ENCODE measurements around the gene PRDM4.

PRDM4 gene

GRCh38 chr12:107782067-107782466 is 21.1 kb upstream of the PRDM4 start:
- Histone ChIP-seq H4K91ac (ENCODE audit: low read length) (no peak overlapping the region), H2BK12ac (ENCODE audit: low read length in 2 of 2) (no peak overlapping the region), H4K8ac (ENCODE audit: low read length) (no peak overlapping the region), H3K9ac (ENCODE audit: low read length) (no peak overlapping the region), H3K4me2 (ENCODE audit: low read length, poor library complexity, severe bottlenecking) (no peak overlapping the region), H3K9me3 (ENCODE audit: control insufficient read depth, low read length) (no peaks in the 10 kb centered on the region), H3K4me1 (ENCODE audit: control insufficient read depth, insufficient read depth, low read depth, low read length) (no peaks in the 10 kb centered on the region), H3K23ac (ENCODE audit: low read length in 2 of 2) (no peak overlapping the region), H3K14ac (ENCODE audit: low read length in 2 of 2) (no peak overlapping the region), H3K4ac (ENCODE audit: low read depth in 1 of 2, low read length in 2 of 2) (no peak overlapping the region), H2BK120ac (ENCODE audit: low read depth, low read length) (no peak overlapping the region), H2BK15ac (ENCODE audit: low read depth, poor library complexity, severe bottlenecking) (no peak overlapping the region), H3K27ac (ENCODE audit: low read length, poor library complexity, severe bottlenecking) (no peak overlapping the region), H2AK5ac (ENCODE audit: low read length, severe bottlenecking) (no peak overlapping the region), H3K79me1 (replicated peaks; ENCODE audit: low read length, poor library complexity, severe bottlenecking) (no peaks in the 10 kb centered on the region), H3K36me3 (ENCODE audit: control insufficient read depth in 1 of 2, insufficient read depth in 2 of 2, low read depth in 1 of 2, low read length in 2 of 2) (no peaks in the 10 kb centered on the region), H2AFZ (ENCODE audit: low read depth, low read length) (no peak overlapping the region), H3K18ac (ENCODE audit: low read depth in 1 of 2, low read length in 2 of 2) (no peak overlapping the region), H3K4me3 (ENCODE audit: insufficient read depth in 1 of 2, low read depth in 1 of 2, low read length in 2 of 2) (no peak overlapping the region), H3K27me3 (ENCODE audit: control insufficient read depth in 1 of 2, insufficient read depth in 1 of 2, low read length in 2 of 2) (peaks cover 8 to 24% of the 10 kb centered on the region in 2 experiments), H2BK5ac (ENCODE audit: low read depth, low read length, poor library complexity, severe bottlenecking) (no peak overlapping the region)
- 58% methylated on average over 2 of the region's 2 CpGs for WGBS
- no peak for DNase-seq

GRCh38 chr12:107780298-107780697 is 19.4 kb upstream of the PRDM4 start:
- no peak overlapping the region for H2BK12ac ChIP-seq (ENCODE audit: low read length in 2 of 2)
- H3K23ac ChIP-seq (ENCODE audit: low read length in 2 of 2), result no peak overlapping the region
- H3K79me1 ChIP-seq (replicated peaks; ENCODE audit: low read length, poor library complexity, severe bottlenecking), result no peaks in the 10 kb centered on the region
- no peak overlapping the region for H3K4me3 ChIP-seq (ENCODE audit: insufficient read depth in 1 of 2, low read depth in 1 of 2, low read length in 2 of 2)
- H3K18ac ChIP-seq (ENCODE audit: low read depth in 1 of 2, low read length in 2 of 2), result no peak overlapping the region
- H3K14ac ChIP-seq (ENCODE audit: low read length in 2 of 2), result no peak overlapping the region
- H3K36me3 ChIP-seq (ENCODE audit: control insufficient read depth in 1 of 2, insufficient read depth in 2 of 2, low read depth in 1 of 2, low read length in 2 of 2), result no peaks in the 10 kb centered on the region
- no peak overlapping the region for H3K9ac ChIP-seq (ENCODE audit: low read length)
- H3K9me3 ChIP-seq (ENCODE audit: control insufficient read depth, low read length), result no peaks in the 10 kb centered on the region
- WGBS, result 60% methylated on average over 1 of the region's 1 CpG
- H3K4ac ChIP-seq (ENCODE audit: low read depth in 1 of 2, low read length in 2 of 2), result no peak overlapping the region
- H2BK120ac ChIP-seq (ENCODE audit: low read depth, low read length), result no peak overlapping the region
- no peak overlapping the region for H3K4me2 ChIP-seq (ENCODE audit: low read length, poor library complexity, severe bottlenecking)
- H3K4me1 ChIP-seq (ENCODE audit: control insufficient read depth, insufficient read depth, low read depth, low read length), result peaks cover 2% of the 10 kb centered on the region
- no peak overlapping the region for H2BK5ac ChIP-seq (ENCODE audit: low read depth, low read length, poor library complexity, severe bottlenecking)
- peaks cover 26 to 41% of the 10 kb centered on the region in 2 experiments for H3K27me3 ChIP-seq (ENCODE audit: control insufficient read depth in 1 of 2, insufficient read depth in 1 of 2, low read length in 2 of 2)
- no peak overlapping the region for H4K91ac ChIP-seq (ENCODE audit: low read length)
- no peak overlapping the region for H3K27ac ChIP-seq (ENCODE audit: low read length, poor library complexity, severe bottlenecking)
- H2AFZ ChIP-seq (ENCODE audit: low read depth, low read length), result no peak overlapping the region
- no peak overlapping the region for H4K8ac ChIP-seq (ENCODE audit: low read length)
- no peak for DNase-seq
- H2AK5ac ChIP-seq (ENCODE audit: low read length, severe bottlenecking), result no peak overlapping the region
- no peak overlapping the region for H2BK15ac ChIP-seq (ENCODE audit: low read depth, poor library complexity, severe bottlenecking)

GRCh38 chr12:107779077-107779831 is 18.3 kb upstream of the PRDM4 start:
- Histone ChIP-seq H2AFZ (ENCODE audit: low read depth, low read length) (no peak overlapping the region), H2AK5ac (ENCODE audit: low read length, severe bottlenecking) (no peak overlapping the region), H3K9me3 (ENCODE audit: control insufficient read depth, low read length) (no peaks in the 10 kb centered on the region), H3K27me3 (ENCODE audit: control insufficient read depth in 1 of 2, insufficient read depth in 1 of 2, low read length in 2 of 2) (peaks cover 36 to 52% of the 10 kb centered on the region in 2 experiments), H2BK15ac (ENCODE audit: low read depth, poor library complexity, severe bottlenecking) (no peak overlapping the region), H3K79me1 (replicated peaks; ENCODE audit: low read length, poor library complexity, severe bottlenecking) (no peaks in the 10 kb centered on the region), H3K4ac (ENCODE audit: low read depth in 1 of 2, low read length in 2 of 2) (no peak overlapping the region), H3K18ac (ENCODE audit: low read depth in 1 of 2, low read length in 2 of 2) (no peak overlapping the region), H2BK5ac (ENCODE audit: low read depth, low read length, poor library complexity, severe bottlenecking) (no peak overlapping the region), H3K9ac (ENCODE audit: low read length) (no peak overlapping the region), H2BK12ac (ENCODE audit: low read length in 2 of 2) (no peak overlapping the region), H3K23ac (ENCODE audit: low read length in 2 of 2) (no peak overlapping the region), H3K36me3 (ENCODE audit: control insufficient read depth in 1 of 2, insufficient read depth in 2 of 2, low read depth in 1 of 2, low read length in 2 of 2) (no peaks in the 10 kb centered on the region), H3K4me3 (ENCODE audit: insufficient read depth in 1 of 2, low read depth in 1 of 2, low read length in 2 of 2) (no peak overlapping the region), H2BK120ac (ENCODE audit: low read depth, low read length) (no peak overlapping the region), H4K91ac (ENCODE audit: low read length) (no peak overlapping the region), H3K4me2 (ENCODE audit: low read length, poor library complexity, severe bottlenecking) (no peak overlapping the region), H3K4me1 (ENCODE audit: control insufficient read depth, insufficient read depth, low read depth, low read length) (peaks cover 5% of the 10 kb centered on the region), H4K8ac (ENCODE audit: low read length) (no peak overlapping the region), H3K14ac (ENCODE audit: low read length in 2 of 2) (no peak overlapping the region), H3K27ac (ENCODE audit: low read length, poor library complexity, severe bottlenecking) (no peak overlapping the region)
- WGBS, result 66% methylated on average over 7 of the region's 7 CpGs
- no peak for DNase-seq

GRCh38 chr12:107778383-107779025 is 17.6 kb upstream of the PRDM4 start:
- H2BK120ac ChIP-seq (ENCODE audit: low read depth, low read length), result no peak overlapping the region
- H3K27ac ChIP-seq (ENCODE audit: low read length, poor library complexity, severe bottlenecking), result no peak overlapping the region
- H4K91ac ChIP-seq (ENCODE audit: low read length), result no peak overlapping the region
- no peak overlapping the region for H2BK5ac ChIP-seq (ENCODE audit: low read depth, low read length, poor library complexity, severe bottlenecking)
- peaks cover 5% of the 10 kb centered on the region for H3K4me1 ChIP-seq (ENCODE audit: control insufficient read depth, insufficient read depth, low read depth, low read length)
- no peak overlapping the region for H3K4me2 ChIP-seq (ENCODE audit: low read length, poor library complexity, severe bottlenecking)
- peaks cover 42 to 59% of the 10 kb centered on the region in 2 experiments for H3K27me3 ChIP-seq (ENCODE audit: control insufficient read depth in 1 of 2, insufficient read depth in 1 of 2, low read length in 2 of 2)
- H3K14ac ChIP-seq (ENCODE audit: low read length in 2 of 2), result no peak overlapping the region
- no peaks in the 10 kb centered on the region for H3K79me1 ChIP-seq (replicated peaks; ENCODE audit: low read length, poor library complexity, severe bottlenecking)
- H2BK15ac ChIP-seq (ENCODE audit: low read depth, poor library complexity, severe bottlenecking), result no peak overlapping the region
- no peak overlapping the region for H3K4ac ChIP-seq (ENCODE audit: low read depth in 1 of 2, low read length in 2 of 2)
- H2BK12ac ChIP-seq (ENCODE audit: low read length in 2 of 2), result no peak overlapping the region
- no peaks in the 10 kb centered on the region for H3K9me3 ChIP-seq (ENCODE audit: control insufficient read depth, low read length)
- H2AK5ac ChIP-seq (ENCODE audit: low read length, severe bottlenecking), result no peak overlapping the region
- H3K9ac ChIP-seq (ENCODE audit: low read length), result no peak overlapping the region
- H2AFZ ChIP-seq (ENCODE audit: low read depth, low read length), result no peak overlapping the region
- H4K8ac ChIP-seq (ENCODE audit: low read length), result no peak overlapping the region
- no peak overlapping the region for H3K23ac ChIP-seq (ENCODE audit: low read length in 2 of 2)
- no peaks in the 10 kb centered on the region for H3K36me3 ChIP-seq (ENCODE audit: control insufficient read depth in 1 of 2, insufficient read depth in 2 of 2, low read depth in 1 of 2, low read length in 2 of 2)
- WGBS, result 67% methylated on average over 9 of the region's 11 CpGs
- no peak for DNase-seq
- no peak overlapping the region for H3K4me3 ChIP-seq (ENCODE audit: insufficient read depth in 1 of 2, low read depth in 1 of 2, low read length in 2 of 2)
- no peak overlapping the region for H3K18ac ChIP-seq (ENCODE audit: low read depth in 1 of 2, low read length in 2 of 2)
